Measurements from ENCODE around the gene TRAFD1.
A peak's percentile ranks its signal among the peaks of the same experiment; 100 is the strongest.
"Not testable (repeated sequence)": the region's sequence is repeated elsewhere in the genome, so short reads cannot be mapped to it uniquely, and the experiment has no call there.

The TRAFD1 gene

GRCh38 chr12:112125250-112125999 lies at the start of gene TRAFD1:
Gene TRAFD1, plus strand, starts transcription at chr12:112125560. Its CDS starts 4,963 bp downstream, at chr12:112130523.
- DNase-seq (ENCODE audit: low spot score), result peak; percentile 99
- peak; percentile 86 for FAIRE-seq

GRCh38 chr12:112087055-112087850 lies 38.1 kb upstream of the TRAFD1 start:
- DNase-seq (ENCODE audit: low spot score) (no peak), FAIRE-seq (no peak)

- FAIRE-seq, result no peak
Measured at GRCh38 chr12:112087851-112088250, 37.5 kb upstream of the TRAFD1 start.

GRCh38 chr12:112091563-112091962 lies 33.8 kb upstream of the TRAFD1 start:
- FAIRE-seq (no peak), DNase-seq (ENCODE audit: low spot score) (no peak)

More at GRCh38 chr12:112087851-112088250, 37.5 kb upstream of the TRAFD1 start:
- DNase-seq (ENCODE audit: low spot score), result no peak

GRCh38 chr12:112096070-112096469 lies 29.3 kb upstream of the TRAFD1 start:
- no peak for DNase-seq (ENCODE audit: low spot score)
- FAIRE-seq, result no peak

- FAIRE-seq (no peak), DNase-seq (ENCODE audit: low spot score) (peak; percentile 16)
Measured at GRCh38 chr12:112096667-112097066, 28.7 kb upstream of the TRAFD1 start.

- DNase-seq (ENCODE audit: low spot score), result no peak
- FAIRE-seq, result no peak
Measured at GRCh38 chr12:112097641-112098040, 27.7 kb upstream of the TRAFD1 start.

- FAIRE-seq; DNase-seq (ENCODE audit: low spot score): not testable (repeated sequence)
Measured at GRCh38 chr12:112100500-112100899, 24.9 kb upstream of the TRAFD1 start.

- FAIRE-seq (no peak), DNase-seq (ENCODE audit: low spot score) (no peak)
Measured at GRCh38 chr12:112102127-112102526, 23.2 kb upstream of the TRAFD1 start.

GRCh38 chr12:112102746-112103145 lies 22.6 kb upstream of the TRAFD1 start:
- DNase-seq (ENCODE audit: low spot score); FAIRE-seq: not testable (repeated sequence)

GRCh38 chr12:112103758-112104503 lies 21.4 kb upstream of the TRAFD1 start:
- DNase-seq (ENCODE audit: low spot score) (no peak), FAIRE-seq (no peak)

- DNase-seq (ENCODE audit: low spot score), result no peak
- FAIRE-seq, result no peak
Measured at GRCh38 chr12:112105891-112106290, 19.5 kb upstream of the TRAFD1 start.

GRCh38 chr12:112107306-112108201 lies 17.8 kb upstream of the TRAFD1 start:
- FAIRE-seq, result no peak
- peak; percentile 7 for DNase-seq (ENCODE audit: low spot score)

- DNase-seq (ENCODE audit: low spot score) (peak; percentile 93), FAIRE-seq (no peak)
Measured at GRCh38 chr12:112108202-112109079, 16.9 kb upstream of the TRAFD1 start, which contains the start of gene NAA25. Gene NAA25, minus strand, starts transcription at chr12:112108783. Its CDS starts 10 bp downstream, at chr12:112108773.

- not testable (repeated sequence) for FAIRE-seq; DNase-seq (ENCODE audit: low spot score)
Measured at GRCh38 chr12:112110787-112111662, 14.3 kb upstream of the TRAFD1 start.

GRCh38 chr12:112111931-112112330 lies 13.4 kb upstream of the TRAFD1 start:
- FAIRE-seq, result no peak
- DNase-seq (ENCODE audit: low spot score), result no peak

GRCh38 chr12:112112409-112113133 lies 12.8 kb upstream of the TRAFD1 start:
- no peak for FAIRE-seq
- peak; percentile 43 for DNase-seq (ENCODE audit: low spot score)
